Endothelial cell of umbilical vein (primary cell): Measurements from ENCODE around the gene ZDHHC11B. TPM values are rescaled to one million over a fixed set of nuclear protein-coding genes. Genes with fewer than 3 reads are reported as not detected.

Experiments used
- BruUV-seq: library from RNA; stranded (reverse); fragments of 400-500 nt; replicated peaks from 2 replicates; lab custom pipeline; 2021; lab: Mats Ljungman, UMichigan
- CTCF ChIA-PET: fragments of 300-600, 350-600 bp; sonication (Branson Sonifier 250); formaldehyde crosslinking; loops from one replicate; lab custom pipeline; 2021; ENCODE audit warnings: antibody characterized with exemption, inconsistent platforms; lab: Charles Lee
- POLR2A ChIA-PET: fragments of 300-600, 350-600 bp; sonication (Branson Sonifier 250); formaldehyde crosslinking; loops from one replicate; lab custom pipeline; 2021; ENCODE audit warnings: antibody characterized with exemption, inconsistent platforms; lab: Charles Lee
- DNase-seq: peaks from one replicate; pipeline ENCODE4 v3.0.0-alpha.2; 2011; ENCODE audit warnings: low read depth, low spot score
- FAIRE-seq: peaks from 2 replicates; lab custom pipeline; 2011; peaks lifted over from hg19 to GRCh38; lab: Jason Lieb, UNC
- H2AFZ ChIP-seq: 2 replicates; pipeline ENCODE4 v1.6.0; 2012; ENCODE audit warnings: low read depth, low read length, control low read depth, inconsistent platforms
- H3K27ac ChIP-seq: 2 replicates; pipeline ENCODE4 v1.5.1; 2011; ENCODE audit warnings: low read depth, mild to moderate bottlenecking, control low read depth, low read length, moderate library complexity; ENCODE audit not compliant: insufficient read depth
- H3K27me3 ChIP-seq, 2 experiments: 2 replicates each; pipeline versions ENCODE4 v1.6.0 to v1.6.1; 2011; ENCODE audit warnings: low read length in 2 of 2, mixed read lengths in 1 of 2; ENCODE audit not compliant: control insufficient read depth in 2 of 2, insufficient read depth in 2 of 2
- H3K36me3 ChIP-seq, 2 experiments: 2 replicates in 1 of 2; 3 replicates in 1 of 2; pipeline ENCODE4 v1.5.1; 2011; ENCODE audit warnings: low read length in 2 of 2, mild to moderate bottlenecking in 1 of 2, moderate library complexity in 1 of 2; ENCODE audit not compliant: control insufficient read depth in 2 of 2, insufficient read depth in 2 of 2; ENCODE audit errors: extremely low read depth in 1 of 2
- H3K4me1 ChIP-seq: 3 replicates; pipeline ENCODE4 v1.5.1; 2011; ENCODE audit warnings: mild to moderate bottlenecking, low read length; ENCODE audit not compliant: control insufficient read depth, insufficient read depth; ENCODE audit errors: extremely low read depth
- H3K4me2 ChIP-seq: 2 replicates; pipeline ENCODE4 v1.6.1; 2011; ENCODE audit warnings: low read length, control low read depth, mixed read lengths; ENCODE audit not compliant: insufficient read depth
- H3K4me3 ChIP-seq, 3 experiments: fragments of 200-600 bp in 1 of 3; sonication (generic), shearing (Covaris generic) in 1 of 3; replicated peaks in 1 of 3; 2 replicates each; pipeline ENCODE4 v1.5.1; 2011 to 2016; ENCODE audit warnings: control low read depth in 3 of 3, low read length in 3 of 3, mild to moderate bottlenecking in 2 of 3, inconsistent platforms in 1 of 3, low read depth in 1 of 3, moderate library complexity in 1 of 3; ENCODE audit not compliant: insufficient read depth in 1 of 3
- H3K79me2 ChIP-seq: 2 replicates; pipeline ENCODE4 v1.6.0; 2012; ENCODE audit warnings: low read length, inconsistent platforms; ENCODE audit not compliant: control insufficient read depth, insufficient read depth
- H3K9ac ChIP-seq: replicated peaks from 2 replicates; pipeline ENCODE3; 2011; ENCODE audit warnings: low read length, control low read depth; ENCODE audit not compliant: insufficient read depth; ENCODE audit errors: extremely low read depth
- H3K9me1 ChIP-seq: replicated peaks from 3 replicates; pipeline ENCODE4 v1.6.0; 2011; ENCODE audit warnings: mild to moderate bottlenecking, low read length; ENCODE audit not compliant: control insufficient read depth, insufficient read depth; ENCODE audit errors: extremely low read depth
- H3K9me3 ChIP-seq: replicated peaks from 2 replicates; pipeline ENCODE4 v1.5.1; 2012; ENCODE audit warnings: low read length, inconsistent platforms; ENCODE audit not compliant: control insufficient read depth, insufficient read depth
- H4K20me1 ChIP-seq: replicated peaks from 2 replicates; pipeline ENCODE3; 2011; ENCODE audit warnings: mild to moderate bottlenecking, low read length; ENCODE audit not compliant: control insufficient read depth, insufficient read depth; ENCODE audit errors: extremely low read depth
- CTCF ChIP-seq, 2 donors: IDR thresholded peaks; 1 replicate in 1 of 2; 2 replicates in 1 of 2; pipeline ENCODE4 v1.5.1; 2011; ENCODE audit warnings: low read length in 2 of 2, mild to moderate bottlenecking in 2 of 2, moderate library complexity in 2 of 2, control low read depth in 1 of 2, inconsistent platforms in 1 of 2, low read depth in 1 of 2; ENCODE audit not compliant: insufficient read depth in 1 of 2; ENCODE audit errors: extremely low read depth in 1 of 2
- EZH2 ChIP-seq: IDR thresholded peaks from 2 replicates; pipeline ENCODE4 v1.6.1; 2012; ENCODE audit warnings: borderline replicate concordance, low read depth, mild to moderate bottlenecking, moderate library complexity, low read length, inconsistent platforms; ENCODE audit not compliant: severe bottlenecking
- FOS ChIP-seq: IDR thresholded peaks from 2 replicates; pipeline ENCODE4 v1.6.1; 2011; ENCODE audit warnings: mild to moderate bottlenecking, low read length, moderate library complexity, borderline replicate concordance; ENCODE audit not compliant: insufficient read depth
- GATA2 ChIP-seq: IDR thresholded peaks from 2 replicates; pipeline ENCODE4 v1.7.0; 2011; ENCODE audit warnings: low read depth, mild to moderate bottlenecking, moderate library complexity, mixed read lengths, low read length; ENCODE audit not compliant: insufficient read length, insufficient read depth
- JUN ChIP-seq: IDR thresholded peaks from 2 replicates; pipeline ENCODE4 v1.6.1; 2011; ENCODE audit warnings: borderline replicate concordance, low read depth; ENCODE audit not compliant: insufficient read length, insufficient read depth
- MAX ChIP-seq: IDR thresholded peaks from 2 replicates; pipeline ENCODE4 v1.6.1; 2011; ENCODE audit not compliant: insufficient read depth, insufficient read length
- MYC ChIP-seq: IDR thresholded peaks from one replicate; pipeline ENCODE4 v1.6.1; 2011; ENCODE audit warnings: mild to moderate bottlenecking, low read depth, low read length
- POLR2A ChIP-seq: IDR thresholded peaks from 2 replicates; pipeline ENCODE4 v1.6.1; 2012; ENCODE audit warnings: low read depth, mild to moderate bottlenecking, control low read depth, low read length
- POLR2AphosphoS5 ChIP-seq: IDR thresholded peaks from 2 replicates; pipeline ENCODE4 v1.6.1; 2012; ENCODE audit warnings: low read depth, mild to moderate bottlenecking, control low read depth, low read length, moderate library complexity; ENCODE audit not compliant: insufficient read depth
- dilution Hi-C: fragments of 300-500 bp; cut with MboI; formaldehyde crosslinking; loops from one replicate; pipeline ENCODE4 v1.15.0; 2019; ENCODE audit warnings: low sequenced_read_pairs; ENCODE audit not compliant: extremely low pct_ligation_motif_present
- intact Hi-C: fragments of 100-400 bp; cut with micrococcal nuclease; formaldehyde crosslinking; loops from one replicate; pipeline ENCODE4 v1.10.0; 2022
- polyA plus RNA-seq, 4 experiments: library from polyadenylated mRNA; depleted of rRNA in 3 of 4; stranded (reverse) in 3 of 4; unstranded in 1 of 4; fragments of >200 nt; gene quantifications; 2 replicates each; pipeline versions ENCODE4 v1.2.1 to v1.2.3, GENCODE V29; 2011 to 2012; ENCODE audit warnings: missing spikeins in 1 of 4
- total RNA-seq: library from RNA; stranded (reverse); gene quantifications from 2 replicates; pipeline ENCODE4 v1.2.3, GENCODE V29; 2021

The ZDHHC11B gene
- total and polyA plus RNA-seq, 2 donors (not counting 3 experiments of a cell fraction or from before 2014, with no cell fraction given), result not detected

GRCh38 chr5:759781-760362 is 24.7 kb downstream of the ZDHHC11B start:
- Histone ChIP-seq H3K9me1 (no peaks in the 10 kb centered on the region), H3K27ac (no peak overlapping the region), H2AFZ (no peak overlapping the region), H3K27me3 (no peaks in the 10 kb centered on the region), H3K36me3 (no peaks in the 10 kb centered on the region), H3K9ac (no peak overlapping the region), H4K20me1 (no peaks in the 10 kb centered on the region), H3K79me2 (no peaks in the 10 kb centered on the region), H3K4me3 (no peak overlapping the region), H3K4me1 (no peaks in the 10 kb centered on the region), H3K9me3 (no peaks in the 10 kb centered on the region), H3K4me2 (no peak overlapping the region)
- ChIA-PET POLR2A (no interaction called here), CTCF (no interaction called here)
- dilution Hi-C loops, result no loop called here
- no peak for FAIRE-seq
- intact Hi-C loops, result no loop called here
- TF ChIP-seq FOS (no peak), CTCF (IDR thresholded peaks at IDR 0.05; ENCODE audit: extremely low read depth in 1 of 2, insufficient read depth in 1 of 2, low read depth in 1 of 2, low read length in 2 of 2) (no peak), JUN (no peak), GATA2 (no peak), MAX (no peak), POLR2A (no peak), MYC (no peak), EZH2 (no peak), POLR2AphosphoS5 (no peak)
- no peak for DNase-seq
- no TSS peak for BruUV-seq
